Hematopoietic multipotent progenitor cell treated with erythropoietin and hydrocortisone succinate and interleukin-3 and kit ligand, for 8 days (in vitro differentiated cells): Measurements from ENCODE around the gene MARK4.
A peak's percentile ranks its signal among the peaks of the same experiment; 100 is the strongest.
"Not testable (repeated sequence)": the region's sequence is repeated elsewhere in the genome, so short reads cannot be mapped to it uniquely, and the experiment has no call there.

ENCODE experiments used
- DNase-seq: peaks from one replicate; pipeline ENCODE4 v3.0.0-alpha.2; 2015

The MARK4 gene

GRCh38 chr19:45250832-45251451 lies at the start of gene MARK4:
TSS of gene MARK4 (plus strand) at chr19:45251271. CDS start at chr19:45251589, 318 bp downstream.
- DNase-seq, result peak; percentile 35

GRCh38 chr19:45202637-45203036 lies 48.4 kb upstream of the MARK4 start:
- no peak for DNase-seq

- no peak for DNase-seq
These were observed 45.3 kb upstream of the MARK4 start for GRCh38 chr19:45205810-45206209.

GRCh38 chr19:45206328-45206727 lies 44.7 kb upstream of the MARK4 start:
- no peak for DNase-seq

GRCh38 chr19:45211751-45212381 lies 39.2 kb upstream of the MARK4 start:
- no peak for DNase-seq

GRCh38 chr19:45213031-45213430 lies 38.0 kb upstream of the MARK4 start:
- no peak for DNase-seq

GRCh38 chr19:45215391-45216191 lies 35.5 kb upstream of the MARK4 start:
- no peak for DNase-seq

- DNase-seq, result no peak
These were observed 34.4 kb upstream of the MARK4 start for GRCh38 chr19:45216667-45217066.

- no peak for DNase-seq
These were observed 33.7 kb upstream of the MARK4 start for GRCh38 chr19:45217193-45217956.

GRCh38 chr19:45217957-45218334 lies 33.1 kb upstream of the MARK4 start:
- no peak for DNase-seq

- DNase-seq, result no peak
These were observed 32.6 kb upstream of the MARK4 start for GRCh38 chr19:45218426-45218825.

- DNase-seq, result no peak
These were observed 31.9 kb upstream of the MARK4 start for GRCh38 chr19:45218911-45219743.

- no peak for DNase-seq
These were observed 28.3 kb upstream of the MARK4 start for GRCh38 chr19:45222724-45223123.

- DNase-seq, result no peak
These were observed 27.2 kb upstream of the MARK4 start for GRCh38 chr19:45223879-45224278.

- DNase-seq, result no peak
These were observed 26.4 kb upstream of the MARK4 start for GRCh38 chr19:45224645-45225044.

GRCh38 chr19:45229056-45229455 lies 22.0 kb upstream of the MARK4 start:
- DNase-seq, result not testable (repeated sequence)

GRCh38 chr19:45231891-45232290 lies 19.2 kb upstream of the MARK4 start:
- DNase-seq, result no peak

GRCh38 chr19:45234089-45234869 lies 16.8 kb upstream of the MARK4 start:
- DNase-seq, result no peak

- no peak for DNase-seq
These were observed 15.6 kb upstream of the MARK4 start for GRCh38 chr19:45235485-45235884.

- DNase-seq, result no peak
These were observed 12.5 kb upstream of the MARK4 start for GRCh38 chr19:45238556-45238955.

GRCh38 chr19:45243144-45243732 lies 7.8 kb upstream of the MARK4 start:
- no peak for DNase-seq
